GM18873 (cell line): Measurements from ENCODE around the gene GZF1.
A peak's percentile ranks its signal among the peaks of the same experiment; 100 is the strongest.
"Not testable (repeated sequence)": the region's sequence is repeated elsewhere in the genome, so short reads cannot be mapped to it uniquely, and the experiment has no call there.

ENCODE experiments used
- ATAC-seq: cut with Tn5 transposase; IDR thresholded peaks from one replicate; pipeline ENCODE4 v1.9.1; 2021; ENCODE audit warnings: mild to moderate bottlenecking, moderate library complexity, moderate number of reproducible peaks; ENCODE audit not compliant: unreplicated experiment, low FRiP score

Gene GZF1

DNA sequence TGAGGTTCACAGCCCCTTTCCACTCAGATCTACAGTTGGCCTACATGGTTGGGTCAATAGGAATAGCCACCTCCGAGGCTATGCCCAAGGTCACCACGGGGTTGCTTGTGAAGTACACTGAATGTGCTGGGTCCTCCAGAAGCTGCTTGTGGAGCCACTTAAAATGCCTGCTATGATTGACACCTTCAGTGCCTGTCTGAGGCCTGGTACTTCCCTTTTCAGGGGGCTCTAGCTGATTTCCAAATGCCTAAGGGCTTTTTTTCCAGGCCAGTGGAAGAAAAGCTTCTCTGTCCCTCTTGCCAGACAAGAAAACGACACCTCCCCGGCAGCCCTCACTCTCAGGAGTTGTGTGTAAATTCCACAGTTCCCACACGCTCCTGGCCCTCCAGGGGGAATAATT, 17.6 kb upstream of the GZF1 start:
- ATAC-seq, result no peak

- ATAC-seq, result no peak
Observed at GRCh38 chr20:23346002-23346401, 16.0 kb upstream of the GZF1 start.

GRCh38 chr20:23347791-23348190, 14.2 kb upstream of the GZF1 start:
- ATAC-seq, result no peak

- not testable (repeated sequence) for ATAC-seq
Observed at GRCh38 chr20:23348510-23348909, 13.5 kb upstream of the GZF1 start.

DNA sequence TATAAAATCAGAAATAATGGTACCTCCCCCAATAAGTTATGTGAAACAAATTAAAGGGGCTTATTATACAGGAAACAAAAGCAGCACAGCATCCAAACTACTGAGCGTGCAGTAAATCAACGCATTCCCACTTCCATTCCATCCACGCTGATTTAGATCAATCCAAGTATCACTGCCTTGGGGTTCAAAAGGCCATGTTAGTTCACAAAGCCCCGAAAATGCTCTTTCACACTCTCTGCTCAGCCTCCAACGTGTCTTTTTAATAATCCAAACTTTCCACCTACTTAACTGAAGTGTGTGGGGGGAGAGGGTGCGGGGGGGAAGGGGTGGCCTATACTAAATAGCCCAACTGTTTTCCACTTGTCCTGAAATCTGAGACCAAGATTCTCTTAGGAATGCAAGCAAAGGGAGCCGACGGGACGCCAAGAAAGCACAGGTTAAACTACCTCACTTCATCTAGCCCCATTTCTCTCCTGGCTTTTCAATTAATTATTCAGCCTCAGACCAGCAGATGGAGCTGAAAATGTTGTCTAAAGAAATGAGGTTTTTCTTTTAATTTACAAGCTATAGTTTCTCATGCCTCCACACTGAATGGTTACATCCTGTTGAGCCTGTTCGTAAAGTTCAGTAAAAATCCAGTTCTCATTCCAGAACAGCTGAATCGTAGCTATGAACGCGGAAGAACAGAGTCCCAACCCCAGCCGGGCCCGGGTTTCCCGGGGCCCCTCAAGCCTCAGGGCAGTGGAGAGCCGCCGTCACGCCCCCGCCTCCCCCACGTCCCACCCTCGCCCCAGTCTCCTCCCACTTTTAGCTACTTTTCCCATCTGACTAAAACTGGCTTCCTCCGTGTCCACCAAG, 12.4 kb upstream of the GZF1 start:
- ATAC-seq, result peak; percentile 4

DNA sequence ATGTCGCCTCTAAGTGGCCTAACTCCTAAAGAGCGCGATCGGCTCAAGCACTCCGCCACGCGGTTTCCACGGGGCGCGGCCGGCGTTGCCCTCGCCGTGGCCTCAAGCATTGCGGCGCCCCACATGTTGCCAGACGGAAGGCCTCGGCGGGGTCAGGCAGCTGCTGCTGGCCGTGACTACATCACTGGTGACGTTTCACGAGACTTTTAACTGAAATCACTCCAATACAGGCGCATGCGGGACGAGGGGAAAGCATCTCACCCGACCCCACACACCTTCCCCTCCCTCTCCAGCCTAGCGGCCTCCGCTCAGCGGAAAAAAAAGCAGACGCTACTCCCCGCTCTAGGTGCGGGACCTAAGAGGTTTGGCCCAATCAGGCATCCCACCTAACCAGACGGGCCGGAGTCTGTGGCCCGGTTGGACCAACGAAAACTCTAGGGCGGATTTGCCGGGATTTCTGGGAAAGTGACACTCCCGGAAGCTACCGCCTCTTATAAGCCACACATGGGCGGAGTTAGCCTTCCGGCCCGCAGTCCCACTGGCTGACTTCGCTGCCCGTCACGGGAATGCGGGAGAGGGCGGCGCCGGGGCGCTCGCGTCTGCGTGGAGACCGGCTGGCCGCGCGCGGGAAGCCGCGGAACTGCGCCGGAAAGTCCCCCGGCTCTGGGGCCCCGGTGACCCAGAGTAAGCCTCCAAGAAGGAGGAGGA, 11.6 kb upstream of the GZF1 start, which contains the start of gene NXT1:
Gene NXT1 (plus strand): TSS at position 596 of the 708 bp plus-strand sequence. CDS start 3,251 bp downstream, outside the sequence.
- ATAC-seq, result peak; percentile 82

DNA sequence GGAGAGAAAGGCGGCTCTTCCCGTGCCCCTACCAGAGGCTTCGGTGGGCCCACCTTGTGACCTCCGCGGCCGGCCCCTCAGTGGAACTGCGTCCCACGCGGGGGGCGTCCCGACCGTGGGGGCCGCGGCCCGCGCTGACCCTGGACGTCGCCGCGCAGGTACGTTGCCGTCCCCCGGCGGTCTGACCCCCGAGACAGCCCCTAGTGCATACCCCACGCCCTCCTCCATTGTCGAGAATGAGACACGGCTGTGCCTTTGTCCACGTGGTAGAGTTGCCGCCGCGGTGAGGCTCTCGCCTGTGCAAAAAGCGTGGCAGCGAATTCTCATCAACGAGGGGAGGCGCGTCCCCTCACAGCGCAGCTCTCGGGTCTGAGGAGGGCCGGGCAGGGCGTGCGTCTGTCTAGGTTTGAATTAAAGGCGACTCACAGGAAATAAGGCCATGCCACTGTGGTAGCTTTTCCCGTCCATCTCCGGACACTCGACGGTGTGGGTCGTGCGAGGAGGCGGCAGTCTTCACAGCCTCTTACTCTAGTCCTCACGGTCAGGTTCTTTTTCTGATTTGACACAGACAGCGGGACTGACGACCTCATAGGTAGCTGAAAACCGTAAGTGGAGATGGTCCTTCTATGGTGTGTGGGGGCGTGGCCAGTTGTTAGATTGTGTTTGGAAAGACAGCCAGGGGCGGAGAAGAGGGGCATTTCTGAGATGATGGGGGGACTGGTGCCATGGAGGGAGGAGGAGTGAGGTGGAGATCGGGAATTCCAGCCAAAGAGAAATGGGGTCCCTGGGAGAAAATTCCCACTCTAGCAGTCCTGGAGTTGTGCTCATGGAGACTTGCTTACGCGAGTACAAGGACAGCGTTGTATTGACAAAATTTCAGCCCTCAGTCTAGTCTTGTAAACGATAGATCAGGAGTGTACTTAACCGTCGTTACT, 10.8 kb upstream of the GZF1 start:
- peak; percentile 24 for ATAC-seq

GRCh38 chr20:23356203-23356602, 5.8 kb upstream of the GZF1 start:
- ATAC-seq, result no peak

DNA sequence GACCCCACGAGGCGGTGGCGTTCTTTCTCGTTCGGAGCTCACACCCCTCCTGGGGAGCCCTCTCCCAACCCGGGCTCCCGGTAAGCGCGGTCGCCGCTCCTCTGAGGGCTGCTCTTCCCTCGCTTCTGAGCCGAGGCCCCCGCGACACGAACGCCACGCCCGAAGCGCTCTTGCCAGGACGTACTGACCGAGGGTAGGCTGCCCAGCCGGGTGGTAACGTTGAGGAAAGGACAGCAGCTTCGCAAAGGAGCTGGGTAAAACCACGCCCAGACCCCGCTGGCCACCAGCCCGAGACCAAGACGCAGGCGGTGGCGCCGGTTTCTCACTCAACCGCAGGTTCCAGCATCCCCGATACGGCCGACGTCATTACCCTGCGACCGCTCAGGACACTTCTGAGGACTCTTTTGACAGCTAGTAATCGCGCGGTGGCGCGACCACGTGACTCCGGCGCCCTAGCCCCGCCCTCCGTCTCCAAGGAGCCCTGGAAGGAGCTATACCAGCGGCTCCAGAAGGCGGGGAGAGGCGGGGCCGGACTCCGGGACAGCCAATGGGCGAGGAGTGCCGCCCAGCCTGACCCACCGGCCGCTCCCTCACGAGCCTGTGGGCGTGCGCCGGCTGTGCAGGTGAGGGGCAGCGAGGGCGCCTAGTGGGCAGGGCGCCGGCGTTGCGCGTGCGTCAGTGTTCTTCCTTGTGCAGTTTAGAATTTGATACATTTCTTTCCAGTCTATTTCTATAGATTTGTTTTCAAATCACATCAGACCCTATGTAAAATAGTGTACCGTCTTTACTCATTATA, 4.0 kb upstream of the GZF1 start:
- peak; percentile 53 for ATAC-seq

DNA sequence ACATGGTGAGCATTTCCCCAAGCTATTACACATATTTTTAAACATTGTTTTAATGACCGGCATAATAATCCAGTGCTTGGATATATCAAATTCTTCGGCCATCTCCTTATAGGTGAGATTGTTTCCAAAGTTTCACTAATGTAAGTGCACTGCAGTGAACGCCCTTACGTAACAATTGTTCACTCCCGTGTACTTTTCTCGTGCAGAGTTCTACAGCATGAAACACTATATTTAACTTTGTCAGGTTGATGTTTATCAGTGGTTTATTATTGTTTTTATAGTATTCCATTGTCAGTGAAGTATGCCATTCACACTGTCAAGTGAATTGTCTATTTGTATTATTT, 3.4 kb upstream of the GZF1 start:
- ATAC-seq, result no peak

DNA sequence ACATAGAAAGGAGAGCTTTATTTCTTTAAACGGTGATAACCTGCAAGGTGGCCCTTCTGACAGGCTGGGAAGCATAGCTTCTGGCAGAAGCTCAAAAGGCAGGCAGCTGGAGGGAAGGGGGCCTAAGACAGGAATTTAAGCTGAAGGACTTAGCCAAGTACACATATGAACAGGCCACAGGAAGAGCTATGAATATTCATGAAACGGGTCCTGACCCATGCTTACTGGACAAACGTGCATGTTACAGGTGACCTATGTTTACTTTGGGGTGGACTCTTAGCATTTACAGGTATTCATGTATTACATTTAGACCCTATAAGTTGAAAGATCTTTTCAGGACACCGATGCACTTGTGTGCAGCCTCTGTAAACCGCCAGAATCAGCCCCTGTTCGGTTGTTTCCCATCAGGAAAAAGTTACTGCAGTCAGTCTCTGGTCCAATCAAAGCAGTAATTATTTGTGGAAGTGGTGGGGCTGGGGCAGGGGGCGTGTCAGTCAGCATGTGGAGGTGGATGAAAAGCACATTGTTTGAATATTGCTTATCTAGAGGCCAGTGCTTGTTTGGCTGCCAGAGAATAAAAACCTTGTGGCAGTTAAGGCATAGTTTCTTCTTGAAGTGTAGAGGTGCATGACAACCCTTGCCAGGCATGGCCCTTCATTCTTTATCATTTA, 2.9 kb upstream of the GZF1 start:
- ATAC-seq, result no peak

GRCh38 chr20:23360531-23360930, 1.5 kb upstream of the GZF1 start:
- ATAC-seq, result no peak

DNA sequence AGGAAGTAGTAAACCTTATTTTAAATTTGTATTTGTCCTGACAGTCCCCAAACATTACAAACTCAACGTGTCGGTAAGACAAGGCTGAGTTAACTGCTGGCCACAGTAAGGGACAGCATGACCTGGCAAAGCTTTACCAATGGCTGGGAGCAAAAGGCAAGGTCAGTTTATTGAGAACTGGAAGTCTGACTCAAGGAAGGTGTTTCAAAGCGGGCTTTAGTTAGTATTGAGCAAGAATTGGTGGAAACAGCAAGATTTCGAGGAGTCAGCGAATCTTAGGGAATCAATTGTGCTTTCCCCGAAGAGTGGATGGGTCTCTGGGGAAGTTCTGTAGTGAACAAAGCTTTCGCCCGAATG, 885 bp upstream of the GZF1 start:
- no peak for ATAC-seq

- ATAC-seq, result peak; percentile 1
Observed at GRCh38 chr20:23362392-23363256, 642 bp downstream of the GZF1 start.

DNA sequence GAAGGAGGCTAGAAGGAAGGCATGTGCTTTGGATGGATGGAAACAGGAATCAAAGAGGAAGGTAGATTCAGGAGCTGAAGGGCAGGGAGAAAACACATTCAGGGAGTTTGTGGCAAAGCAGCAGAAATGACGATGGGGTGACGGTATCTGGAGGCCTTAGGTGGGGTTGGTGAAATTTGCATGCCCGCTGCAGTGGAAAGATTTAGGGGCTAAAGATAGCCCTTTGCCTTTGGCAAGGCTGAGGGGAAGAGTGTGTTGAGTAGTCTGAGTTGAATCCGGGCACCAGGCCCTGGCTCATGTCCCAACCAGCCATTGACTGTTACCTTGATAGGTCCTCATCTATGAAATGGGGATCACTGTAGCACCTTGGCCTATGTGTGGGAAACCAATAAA, 1.3 kb downstream of the GZF1 start:
- no peak for ATAC-seq

GRCh38 chr20:23365390-23366165, 3.6 kb downstream of the GZF1 start:
- no peak for ATAC-seq

DNA sequence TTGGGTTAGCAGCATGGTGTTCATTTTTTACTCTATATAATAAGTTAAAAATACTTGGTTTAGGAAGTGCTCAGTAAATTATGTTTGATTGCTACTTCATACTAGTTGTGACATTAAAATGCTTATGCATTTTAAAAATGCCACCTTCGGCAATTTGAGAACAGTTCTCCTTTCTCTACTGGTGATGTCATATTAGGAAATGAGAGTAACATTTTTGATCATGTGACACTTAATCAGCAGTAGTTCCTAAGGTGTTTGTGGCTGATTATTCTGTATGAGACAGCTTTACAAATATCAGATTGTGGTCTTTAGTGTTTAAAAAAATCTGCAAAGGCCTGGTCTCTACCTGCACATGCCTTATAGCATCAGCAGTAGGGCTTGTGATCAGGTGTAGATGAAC, 4.4 kb downstream of the GZF1 start:
- no peak for ATAC-seq

GRCh38 chr20:23367770-23368169, 5.8 kb downstream of the GZF1 start:
- no peak for ATAC-seq
